WTC11 (cell line): ENCODE data around the gene ELAC2. TPM values are rescaled to one million over a fixed set of nuclear protein-coding genes. Genes with fewer than 3 reads are reported as not detected.

Experiments
- ATAC-seq: fragments of 200-7000 bp; cut with Tn5 transposase; 2 replicates; pipeline ENCODE4 v1.10.0; 2021; ENCODE audit warnings: mild to moderate bottlenecking, moderate library complexity
- CTCF ChIA-PET: fragments of 300-600 bp; sonication (Branson Sonifier 250); formaldehyde crosslinking; loops from one replicate; lab custom pipeline; 2021; ENCODE audit warnings: antibody characterized with exemption; lab: Charles Lee
- POLR2A ChIA-PET: fragments of 350-600 bp; sonication (Branson Sonifier 250); formaldehyde crosslinking; loops from one replicate; lab custom pipeline; 2021; ENCODE audit warnings: antibody characterized with exemption; lab: Charles Lee
- DNase-seq: peaks from one replicate; pipeline ENCODE4 v3.0.0; 2021; ENCODE audit warnings: low spot score
- H3K27ac Mint-ChIP-seq: 2 replicates; pipeline ENCODE4 v1.8.0; 2021; ENCODE audit warnings: mixed read lengths
- H3K27me3 Mint-ChIP-seq: 2 replicates; pipeline ENCODE4 v1.8.0; 2021; ENCODE audit warnings: low read depth, mild to moderate bottlenecking, moderate library complexity, mixed read lengths
- H3K36me3 Mint-ChIP-seq: 2 replicates; pipeline ENCODE4 v1.8.0; 2021; ENCODE audit warnings: mixed read lengths
- H3K4me1 Mint-ChIP-seq: 2 replicates; pipeline ENCODE4 v1.8.0; 2022; ENCODE audit warnings: mixed read lengths
- H3K4me3 Mint-ChIP-seq: 2 replicates; pipeline ENCODE4 v1.8.0; 2021; ENCODE audit warnings: mild to moderate bottlenecking, moderate library complexity, mixed read lengths
- H3K9me3 Mint-ChIP-seq: 2 replicates; pipeline ENCODE4 v1.8.0; 2021; ENCODE audit warnings: mixed read lengths
- CBFB ChIP-seq: sonication (generic); formaldehyde crosslinking; IDR thresholded peaks from 2 replicates; pipeline ENCODE4 v1.8.1; 2022; ENCODE audit warnings: mild to moderate bottlenecking, low read depth, missing genetic modification reagents
- CREB1 ChIP-seq: sonication (generic); formaldehyde crosslinking; IDR thresholded peaks from 2 replicates; pipeline ENCODE4 v1.8.0; 2023; ENCODE audit warnings: mild to moderate bottlenecking, missing genetic modification reagents
- CREM ChIP-seq: sonication (generic); formaldehyde crosslinking; IDR thresholded peaks from 2 replicates; pipeline ENCODE4 v1.8.1; 2022; ENCODE audit warnings: mild to moderate bottlenecking, missing genetic modification reagents, moderate library complexity
- EMX1 ChIP-seq: fragments of 250-450 bp; sonication (Bioruptor Pico); IDR thresholded peaks from 2 replicates; pipeline ENCODE4 v1.8.0; 2021; ENCODE audit warnings: mild to moderate bottlenecking
- FOXK1 ChIP-seq: sonication (generic); formaldehyde crosslinking; IDR thresholded peaks from 2 replicates; pipeline ENCODE4 v1.8.0; 2022; ENCODE audit warnings: mild to moderate bottlenecking, moderate library complexity, missing genetic modification reagents
- JAZF1 ChIP-seq: fragments of 250-450 bp; sonication (Bioruptor Pico); IDR thresholded peaks from 2 replicates; pipeline ENCODE4 v1.9.0; 2021; ENCODE audit warnings: moderate library complexity, mild to moderate bottlenecking, inconsistent platforms
- NR3C1 ChIP-seq: sonication (generic); formaldehyde crosslinking; conservative IDR thresholded peaks from 2 replicates; pipeline ENCODE4 v1.8.1; 2023; ENCODE audit warnings: low read depth, mild to moderate bottlenecking, missing genetic modification reagents
- OVOL2 ChIP-seq: fragments of 250-450 bp; sonication (Bioruptor Pico); IDR thresholded peaks from 2 replicates; pipeline ENCODE4 v1.9.0; 2021; ENCODE audit warnings: mild to moderate bottlenecking, borderline replicate concordance
- ZNF219 ChIP-seq: sonication (generic); formaldehyde crosslinking; IDR thresholded peaks from 2 replicates; pipeline ENCODE4 v1.8.0; 2023; ENCODE audit warnings: missing genetic modification reagents, mild to moderate bottlenecking, borderline replicate concordance
- ZNF423 ChIP-seq: fragments of 250-450 bp; sonication (Bioruptor Pico); IDR thresholded peaks from 2 replicates; pipeline ENCODE4 v2.1.2; 2022; ENCODE audit warnings: mild to moderate bottlenecking, moderate library complexity
- total RNA-seq: library from RNA; stranded (reverse); gene quantifications from 3 replicates; pipeline ENCODE4 v1.2.3, GENCODE V29; 2021
- TF ChIP-seq, protein P1 (sequence below): sonication (generic); formaldehyde crosslinking; IDR thresholded peaks from 2 replicates; pipeline ENCODE4 v1.8.0; 2022; ENCODE audit warnings: mild to moderate bottlenecking, missing genetic modification reagents
- TF ChIP-seq, protein P2 (sequence below): sonication (generic); formaldehyde crosslinking; IDR thresholded peaks from 2 replicates; pipeline ENCODE4 v1.8.0; 2022; ENCODE audit warnings: mild to moderate bottlenecking, missing genetic modification reagents
- TF ChIP-seq, protein P3 (sequence below): fragments of 200-600 bp; IDR thresholded peaks from 2 replicates; pipeline ENCODE4 v1.8.0; 2022; ENCODE audit warnings: antibody characterized with exemption
- TF ChIP-seq, protein P4 (sequence below): fragments of 250-450 bp; sonication (Bioruptor Pico); IDR thresholded peaks from 2 replicates; pipeline ENCODE4 v1.9.0; 2021; ENCODE audit warnings: mild to moderate bottlenecking
- TF ChIP-seq, protein P5 (sequence below): sonication (generic); formaldehyde crosslinking; IDR thresholded peaks from 2 replicates; pipeline ENCODE4 v1.8.1; 2023; ENCODE audit warnings: mild to moderate bottlenecking, missing genetic modification reagents, borderline replicate concordance
- TF ChIP-seq, protein P6 (sequence below): fragments of 250-450 bp; sonication (Bioruptor Pico); IDR thresholded peaks from 2 replicates; pipeline ENCODE4 v1.9.0; 2021; ENCODE audit warnings: moderate library complexity, mild to moderate bottlenecking, inconsistent platforms, borderline replicate concordance
- TF ChIP-seq, protein P7 (sequence below): sonication (generic); formaldehyde crosslinking; IDR thresholded peaks from 2 replicates; pipeline ENCODE4 v1.8.0; 2023; ENCODE audit warnings: missing genetic modification reagents, mild to moderate bottlenecking, borderline replicate concordance
- TF ChIP-seq, protein P8 (sequence below): sonication (generic); formaldehyde crosslinking; IDR thresholded peaks from 2 replicates; pipeline ENCODE4 v1.8.0; 2022; ENCODE audit warnings: mild to moderate bottlenecking, missing genetic modification reagents

The ELAC2 gene
- total RNA-seq, 1 experiment from 2014 or later = 86.9 TPM

DNA sequence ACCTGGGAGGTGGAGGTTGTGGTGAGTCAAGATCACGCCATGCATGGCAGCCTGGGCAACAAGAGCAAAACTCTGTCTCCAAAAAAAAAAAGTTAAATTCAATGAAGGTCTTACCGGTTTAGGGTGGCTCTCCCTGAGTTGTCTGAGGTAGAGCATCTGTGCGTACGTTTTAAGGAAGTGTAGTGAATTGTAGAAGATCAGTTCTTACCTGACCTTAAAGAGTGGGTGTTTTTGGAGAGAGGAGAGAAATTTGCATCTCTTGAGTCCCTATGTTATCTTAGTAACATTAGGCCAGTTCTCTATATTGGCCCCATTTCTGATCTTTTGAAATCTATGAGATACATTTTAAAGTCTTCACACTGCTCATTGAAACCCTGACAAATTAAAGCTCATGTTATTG is 56.2 kb downstream of the ELAC2 start:
- ATAC-seq (no peak), DNase-seq (no peak)
- H3K4me1 Mint-ChIP-seq = no peaks in the 10 kb centered on the region
- H3K36me3 Mint-ChIP-seq = peaks cover 45% of the 10 kb centered on the region
- CTCF ChIA-PET = interaction anchor here (1.5 kb wide), 1 partner anchor 12 kb away, joined by 3 read pairs; no protein-coding TSS in a partner anchor
- no peaks in the 10 kb centered on the region for H3K27me3 Mint-ChIP-seq
- TF ChIP-seq, protein P1, sequence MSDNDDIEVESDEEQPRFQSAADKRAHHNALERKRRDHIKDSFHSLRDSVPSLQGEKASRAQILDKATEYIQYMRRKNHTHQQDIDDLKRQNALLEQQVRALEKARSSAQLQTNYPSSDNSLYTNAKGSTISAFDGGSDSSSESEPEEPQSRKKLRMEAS (CRISPR knock-in tag) = no peak
- TF ChIP-seq, protein P2, sequence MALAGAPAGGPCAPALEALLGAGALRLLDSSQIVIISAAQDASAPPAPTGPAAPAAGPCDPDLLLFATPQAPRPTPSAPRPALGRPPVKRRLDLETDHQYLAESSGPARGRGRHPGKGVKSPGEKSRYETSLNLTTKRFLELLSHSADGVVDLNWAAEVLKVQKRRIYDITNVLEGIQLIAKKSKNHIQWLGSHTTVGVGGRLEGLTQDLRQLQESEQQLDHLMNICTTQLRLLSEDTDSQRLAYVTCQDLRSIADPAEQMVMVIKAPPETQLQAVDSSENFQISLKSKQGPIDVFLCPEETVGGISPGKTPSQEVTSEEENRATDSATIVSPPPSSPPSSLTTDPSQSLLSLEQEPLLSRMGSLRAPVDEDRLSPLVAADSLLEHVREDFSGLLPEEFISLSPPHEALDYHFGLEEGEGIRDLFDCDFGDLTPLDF (CRISPR knock-in tag) = no peak
- no peak for TF ChIP-seq CREB1
- no peak for TF ChIP-seq JAZF1 (CRISPR knock-in tag)
- no peak for TF ChIP-seq EMX1
- TF ChIP-seq, protein P3, sequence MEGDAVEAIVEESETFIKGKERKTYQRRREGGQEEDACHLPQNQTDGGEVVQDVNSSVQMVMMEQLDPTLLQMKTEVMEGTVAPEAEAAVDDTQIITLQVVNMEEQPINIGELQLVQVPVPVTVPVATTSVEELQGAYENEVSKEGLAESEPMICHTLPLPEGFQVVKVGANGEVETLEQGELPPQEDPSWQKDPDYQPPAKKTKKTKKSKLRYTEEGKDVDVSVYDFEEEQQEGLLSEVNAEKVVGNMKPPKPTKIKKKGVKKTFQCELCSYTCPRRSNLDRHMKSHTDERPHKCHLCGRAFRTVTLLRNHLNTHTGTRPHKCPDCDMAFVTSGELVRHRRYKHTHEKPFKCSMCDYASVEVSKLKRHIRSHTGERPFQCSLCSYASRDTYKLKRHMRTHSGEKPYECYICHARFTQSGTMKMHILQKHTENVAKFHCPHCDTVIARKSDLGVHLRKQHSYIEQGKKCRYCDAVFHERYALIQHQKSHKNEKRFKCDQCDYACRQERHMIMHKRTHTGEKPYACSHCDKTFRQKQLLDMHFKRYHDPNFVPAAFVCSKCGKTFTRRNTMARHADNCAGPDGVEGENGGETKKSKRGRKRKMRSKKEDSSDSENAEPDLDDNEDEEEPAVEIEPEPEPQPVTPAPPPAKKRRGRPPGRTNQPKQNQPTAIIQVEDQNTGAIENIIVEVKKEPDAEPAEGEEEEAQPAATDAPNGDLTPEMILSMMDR = no peak
- TF ChIP-seq, protein P4, sequence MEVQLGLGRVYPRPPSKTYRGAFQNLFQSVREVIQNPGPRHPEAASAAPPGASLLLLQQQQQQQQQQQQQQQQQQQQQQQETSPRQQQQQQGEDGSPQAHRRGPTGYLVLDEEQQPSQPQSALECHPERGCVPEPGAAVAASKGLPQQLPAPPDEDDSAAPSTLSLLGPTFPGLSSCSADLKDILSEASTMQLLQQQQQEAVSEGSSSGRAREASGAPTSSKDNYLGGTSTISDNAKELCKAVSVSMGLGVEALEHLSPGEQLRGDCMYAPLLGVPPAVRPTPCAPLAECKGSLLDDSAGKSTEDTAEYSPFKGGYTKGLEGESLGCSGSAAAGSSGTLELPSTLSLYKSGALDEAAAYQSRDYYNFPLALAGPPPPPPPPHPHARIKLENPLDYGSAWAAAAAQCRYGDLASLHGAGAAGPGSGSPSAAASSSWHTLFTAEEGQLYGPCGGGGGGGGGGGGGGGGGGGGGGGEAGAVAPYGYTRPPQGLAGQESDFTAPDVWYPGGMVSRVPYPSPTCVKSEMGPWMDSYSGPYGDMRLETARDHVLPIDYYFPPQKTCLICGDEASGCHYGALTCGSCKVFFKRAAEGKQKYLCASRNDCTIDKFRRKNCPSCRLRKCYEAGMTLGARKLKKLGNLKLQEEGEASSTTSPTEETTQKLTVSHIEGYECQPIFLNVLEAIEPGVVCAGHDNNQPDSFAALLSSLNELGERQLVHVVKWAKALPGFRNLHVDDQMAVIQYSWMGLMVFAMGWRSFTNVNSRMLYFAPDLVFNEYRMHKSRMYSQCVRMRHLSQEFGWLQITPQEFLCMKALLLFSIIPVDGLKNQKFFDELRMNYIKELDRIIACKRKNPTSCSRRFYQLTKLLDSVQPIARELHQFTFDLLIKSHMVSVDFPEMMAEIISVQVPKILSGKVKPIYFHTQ = no peak
- TF ChIP-seq, protein P5, sequence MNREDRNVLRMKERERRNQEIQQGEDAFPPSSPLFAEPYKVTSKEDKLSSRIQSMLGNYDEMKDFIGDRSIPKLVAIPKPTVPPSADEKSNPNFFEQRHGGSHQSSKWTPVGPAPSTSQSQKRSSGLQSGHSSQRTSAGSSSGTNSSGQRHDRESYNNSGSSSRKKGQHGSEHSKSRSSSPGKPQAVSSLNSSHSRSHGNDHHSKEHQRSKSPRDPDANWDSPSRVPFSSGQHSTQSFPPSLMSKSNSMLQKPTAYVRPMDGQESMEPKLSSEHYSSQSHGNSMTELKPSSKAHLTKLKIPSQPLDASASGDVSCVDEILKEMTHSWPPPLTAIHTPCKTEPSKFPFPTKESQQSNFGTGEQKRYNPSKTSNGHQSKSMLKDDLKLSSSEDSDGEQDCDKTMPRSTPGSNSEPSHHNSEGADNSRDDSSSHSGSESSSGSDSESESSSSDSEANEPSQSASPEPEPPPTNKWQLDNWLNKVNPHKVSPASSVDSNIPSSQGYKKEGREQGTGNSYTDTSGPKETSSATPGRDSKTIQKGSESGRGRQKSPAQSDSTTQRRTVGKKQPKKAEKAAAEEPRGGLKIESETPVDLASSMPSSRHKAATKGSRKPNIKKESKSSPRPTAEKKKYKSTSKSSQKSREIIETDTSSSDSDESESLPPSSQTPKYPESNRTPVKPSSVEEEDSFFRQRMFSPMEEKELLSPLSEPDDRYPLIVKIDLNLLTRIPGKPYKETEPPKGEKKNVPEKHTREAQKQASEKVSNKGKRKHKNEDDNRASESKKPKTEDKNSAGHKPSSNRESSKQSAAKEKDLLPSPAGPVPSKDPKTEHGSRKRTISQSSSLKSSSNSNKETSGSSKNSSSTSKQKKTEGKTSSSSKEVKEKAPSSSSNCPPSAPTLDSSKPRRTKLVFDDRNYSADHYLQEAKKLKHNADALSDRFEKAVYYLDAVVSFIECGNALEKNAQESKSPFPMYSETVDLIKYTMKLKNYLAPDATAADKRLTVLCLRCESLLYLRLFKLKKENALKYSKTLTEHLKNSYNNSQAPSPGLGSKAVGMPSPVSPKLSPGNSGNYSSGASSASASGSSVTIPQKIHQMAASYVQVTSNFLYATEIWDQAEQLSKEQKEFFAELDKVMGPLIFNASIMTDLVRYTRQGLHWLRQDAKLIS (CRISPR knock-in tag) = no peak
- H3K9me3 Mint-ChIP-seq = peaks cover 9% of the 10 kb centered on the region
- POLR2A ChIA-PET = no interaction called here
- H3K4me3 Mint-ChIP-seq = no peak overlapping the region
- no peak overlapping the region for H3K27ac Mint-ChIP-seq

DNA sequence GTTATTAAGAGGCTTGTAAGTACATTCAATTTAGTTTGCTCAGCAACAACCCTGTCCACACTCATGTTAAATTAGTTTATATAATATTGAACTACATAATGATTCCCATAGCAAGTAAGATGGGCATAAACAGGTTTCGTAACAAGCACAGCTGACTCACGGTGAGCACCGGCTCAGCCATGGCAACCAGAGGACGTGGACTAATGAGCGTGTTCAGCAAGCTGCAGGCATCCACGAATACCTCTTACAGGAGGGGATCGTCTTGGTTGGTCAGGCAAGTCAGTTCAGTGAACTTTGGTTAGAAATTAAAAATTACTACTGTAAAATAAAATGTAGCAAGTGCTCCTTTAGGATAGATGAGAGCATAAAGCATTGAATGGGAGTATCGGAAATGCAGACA is 58.4 kb downstream of the ELAC2 start:
- CTCF ChIA-PET = no interaction called here
- H3K4me3 Mint-ChIP-seq = no peak overlapping the region
- TF ChIP-seq, protein P6, sequence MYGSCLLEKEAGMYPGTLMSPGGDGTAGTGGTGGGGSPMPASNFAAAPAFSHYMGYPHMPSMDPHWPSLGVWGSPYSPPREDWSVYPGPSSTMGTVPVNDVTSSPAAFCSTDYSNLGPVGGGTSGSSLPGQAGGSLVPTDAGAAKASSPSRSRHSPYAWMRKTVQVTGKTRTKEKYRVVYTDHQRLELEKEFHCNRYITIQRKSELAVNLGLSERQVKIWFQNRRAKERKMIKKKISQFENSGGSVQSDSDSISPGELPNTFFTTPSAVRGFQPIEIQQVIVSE (CRISPR knock-in tag) = no peak
- TF ChIP-seq OVOL2 = no peak
- TF ChIP-seq ZNF423 (CRISPR knock-in tag) = no peak
- TF ChIP-seq CREM (CRISPR knock-in tag) = no peak
- no peak for TF ChIP-seq CREB1
- no peak for TF ChIP-seq FOXK1 (CRISPR knock-in tag)
- TF ChIP-seq, protein P7, sequence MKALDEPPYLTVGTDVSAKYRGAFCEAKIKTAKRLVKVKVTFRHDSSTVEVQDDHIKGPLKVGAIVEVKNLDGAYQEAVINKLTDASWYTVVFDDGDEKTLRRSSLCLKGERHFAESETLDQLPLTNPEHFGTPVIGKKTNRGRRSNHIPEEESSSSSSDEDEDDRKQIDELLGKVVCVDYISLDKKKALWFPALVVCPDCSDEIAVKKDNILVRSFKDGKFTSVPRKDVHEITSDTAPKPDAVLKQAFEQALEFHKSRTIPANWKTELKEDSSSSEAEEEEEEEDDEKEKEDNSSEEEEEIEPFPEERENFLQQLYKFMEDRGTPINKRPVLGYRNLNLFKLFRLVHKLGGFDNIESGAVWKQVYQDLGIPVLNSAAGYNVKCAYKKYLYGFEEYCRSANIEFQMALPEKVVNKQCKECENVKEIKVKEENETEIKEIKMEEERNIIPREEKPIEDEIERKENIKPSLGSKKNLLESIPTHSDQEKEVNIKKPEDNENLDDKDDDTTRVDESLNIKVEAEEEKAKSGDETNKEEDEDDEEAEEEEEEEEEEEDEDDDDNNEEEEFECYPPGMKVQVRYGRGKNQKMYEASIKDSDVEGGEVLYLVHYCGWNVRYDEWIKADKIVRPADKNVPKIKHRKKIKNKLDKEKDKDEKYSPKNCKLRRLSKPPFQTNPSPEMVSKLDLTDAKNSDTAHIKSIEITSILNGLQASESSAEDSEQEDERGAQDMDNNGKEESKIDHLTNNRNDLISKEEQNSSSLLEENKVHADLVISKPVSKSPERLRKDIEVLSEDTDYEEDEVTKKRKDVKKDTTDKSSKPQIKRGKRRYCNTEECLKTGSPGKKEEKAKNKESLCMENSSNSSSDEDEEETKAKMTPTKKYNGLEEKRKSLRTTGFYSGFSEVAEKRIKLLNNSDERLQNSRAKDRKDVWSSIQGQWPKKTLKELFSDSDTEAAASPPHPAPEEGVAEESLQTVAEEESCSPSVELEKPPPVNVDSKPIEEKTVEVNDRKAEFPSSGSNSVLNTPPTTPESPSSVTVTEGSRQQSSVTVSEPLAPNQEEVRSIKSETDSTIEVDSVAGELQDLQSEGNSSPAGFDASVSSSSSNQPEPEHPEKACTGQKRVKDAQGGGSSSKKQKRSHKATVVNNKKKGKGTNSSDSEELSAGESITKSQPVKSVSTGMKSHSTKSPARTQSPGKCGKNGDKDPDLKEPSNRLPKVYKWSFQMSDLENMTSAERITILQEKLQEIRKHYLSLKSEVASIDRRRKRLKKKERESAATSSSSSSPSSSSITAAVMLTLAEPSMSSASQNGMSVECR (CRISPR knock-in tag) = no peak
- TF ChIP-seq, protein P8, sequence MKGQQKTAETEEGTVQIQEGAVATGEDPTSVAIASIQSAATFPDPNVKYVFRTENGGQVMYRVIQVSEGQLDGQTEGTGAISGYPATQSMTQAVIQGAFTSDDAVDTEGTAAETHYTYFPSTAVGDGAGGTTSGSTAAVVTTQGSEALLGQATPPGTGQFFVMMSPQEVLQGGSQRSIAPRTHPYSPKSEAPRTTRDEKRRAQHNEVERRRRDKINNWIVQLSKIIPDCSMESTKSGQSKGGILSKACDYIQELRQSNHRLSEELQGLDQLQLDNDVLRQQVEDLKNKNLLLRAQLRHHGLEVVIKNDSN = no peak
- TF ChIP-seq CBFB (CRISPR knock-in tag) = no peak
- no peak for TF ChIP-seq NR3C1
- no peak for TF ChIP-seq ZNF219
- 0 out of 2 replicates have a peak overlapping the region, but pooled peaks have one; percentile 33 for H3K27ac Mint-ChIP-seq
- ATAC-seq (no peak), DNase-seq (no peak)
- H3K36me3 Mint-ChIP-seq = peaks cover 56% of the 10 kb centered on the region
- H3K4me1 Mint-ChIP-seq = no peaks in the 10 kb centered on the region
- H3K27me3 Mint-ChIP-seq = no peaks in the 10 kb centered on the region
- POLR2A ChIA-PET = interaction anchor here (0.5 kb wide), 1 partner anchor 9 kb away, joined by 4 read pairs; no protein-coding TSS in a partner anchor
- H3K9me3 Mint-ChIP-seq = peaks cover 12% of the 10 kb centered on the region
